WTC11 (cell line): ENCODE results near the gene GRK6. TPM values are rescaled to one million over a fixed set of nuclear protein-coding genes. Genes with fewer than 3 reads are reported as not detected.

ENCODE experiments used
- ATAC-seq: fragments of 200-7000 bp; cut with Tn5 transposase; 2 replicates; pipeline ENCODE4 v1.10.0; 2021; ENCODE audit warnings: mild to moderate bottlenecking, moderate library complexity
- CTCF ChIA-PET: fragments of 300-600 bp; sonication (Branson Sonifier 250); formaldehyde crosslinking; loops from one replicate; lab custom pipeline; 2021; ENCODE audit warnings: antibody characterized with exemption; lab: Charles Lee
- POLR2A ChIA-PET: fragments of 350-600 bp; sonication (Branson Sonifier 250); formaldehyde crosslinking; loops from one replicate; lab custom pipeline; 2021; ENCODE audit warnings: antibody characterized with exemption; lab: Charles Lee
- DNase-seq: peaks from one replicate; pipeline ENCODE4 v3.0.0; 2021; ENCODE audit warnings: low spot score
- H3K27ac Mint-ChIP-seq: 2 replicates; pipeline ENCODE4 v1.8.0; 2021; ENCODE audit warnings: mixed read lengths
- H3K27me3 Mint-ChIP-seq: 2 replicates; pipeline ENCODE4 v1.8.0; 2021; ENCODE audit warnings: low read depth, mild to moderate bottlenecking, moderate library complexity, mixed read lengths
- H3K36me3 Mint-ChIP-seq: 2 replicates; pipeline ENCODE4 v1.8.0; 2021; ENCODE audit warnings: mixed read lengths
- H3K4me1 Mint-ChIP-seq: 2 replicates; pipeline ENCODE4 v1.8.0; 2022; ENCODE audit warnings: mixed read lengths
- H3K4me3 Mint-ChIP-seq: 2 replicates; pipeline ENCODE4 v1.8.0; 2021; ENCODE audit warnings: mild to moderate bottlenecking, moderate library complexity, mixed read lengths
- H3K9me3 Mint-ChIP-seq: 2 replicates; pipeline ENCODE4 v1.8.0; 2021; ENCODE audit warnings: mixed read lengths
- CTCF ChIP-seq: fragments of 200-600 bp; IDR thresholded peaks from 2 replicates; pipeline ENCODE4 v1.8.0; 2022; ENCODE audit warnings: antibody characterized with exemption
- FOXJ3 ChIP-seq: sonication (generic); formaldehyde crosslinking; IDR thresholded peaks from 2 replicates; pipeline ENCODE4 v1.9.0; 2021; ENCODE audit warnings: missing genetic modification reagents, mild to moderate bottlenecking, borderline replicate concordance
- GABPB1 ChIP-seq: sonication (generic); formaldehyde crosslinking; IDR thresholded peaks from 2 replicates; pipeline ENCODE4 v1.8.1; 2023; ENCODE audit warnings: mild to moderate bottlenecking, missing genetic modification reagents
- GTF2I ChIP-seq: fragments of 250-450 bp; sonication (Bioruptor Pico); conservative IDR thresholded peaks from 2 replicates; pipeline ENCODE4 v1.4.0; 2021; ENCODE audit warnings: mild to moderate bottlenecking
- IRF1 ChIP-seq: sonication (generic); formaldehyde crosslinking; IDR thresholded peaks from 2 replicates; pipeline ENCODE4 v1.8.0; 2023; ENCODE audit warnings: missing genetic modification reagents
- NFE2L1 ChIP-seq: sonication (generic); formaldehyde crosslinking; IDR thresholded peaks from 2 replicates; pipeline ENCODE4 v1.8.1; 2023; ENCODE audit warnings: missing genetic modification reagents
- NR2C2 ChIP-seq: sonication (generic); formaldehyde crosslinking; IDR thresholded peaks from 2 replicates; pipeline ENCODE4 v1.8.0; 2022; ENCODE audit warnings: mild to moderate bottlenecking, missing genetic modification reagents
- PRDM15 ChIP-seq: sonication (generic); formaldehyde crosslinking; IDR thresholded peaks from 2 replicates; pipeline ENCODE4 v1.8.0; 2022; ENCODE audit warnings: missing genetic modification reagents
- RORB ChIP-seq: fragments of 250-450 bp; sonication (Bioruptor Pico); IDR thresholded peaks from 2 replicates; pipeline ENCODE4 v1.9.0; 2021; ENCODE audit warnings: mild to moderate bottlenecking
- ZNF219 ChIP-seq: sonication (generic); formaldehyde crosslinking; IDR thresholded peaks from 2 replicates; pipeline ENCODE4 v1.8.0; 2023; ENCODE audit warnings: missing genetic modification reagents, mild to moderate bottlenecking, borderline replicate concordance
- ZNF232 ChIP-seq: sonication (generic); formaldehyde crosslinking; IDR thresholded peaks from 2 replicates; pipeline ENCODE4 v1.8.0; 2022; ENCODE audit warnings: mild to moderate bottlenecking, missing genetic modification reagents
- ZNF263 ChIP-seq: sonication (generic); formaldehyde crosslinking; IDR thresholded peaks from 2 replicates; pipeline ENCODE4 v1.8.1; 2022; ENCODE audit warnings: low read depth, mild to moderate bottlenecking, moderate library complexity, missing genetic modification reagents
- total RNA-seq: library from RNA; stranded (reverse); gene quantifications from 3 replicates; pipeline ENCODE4 v1.2.3, GENCODE V29; 2021
- TF ChIP-seq, protein P1 (sequence below): fragments of 250-450 bp; sonication (Bioruptor Pico); IDR thresholded peaks from 2 replicates; pipeline ENCODE4 v1.9.0; 2021; ENCODE audit warnings: moderate library complexity, mild to moderate bottlenecking, inconsistent platforms, borderline replicate concordance
- TF ChIP-seq, protein P2 (sequence below): sonication (generic); formaldehyde crosslinking; IDR thresholded peaks from 2 replicates; pipeline ENCODE4 v1.8.1; 2022; ENCODE audit warnings: missing genetic modification reagents, borderline replicate concordance
- TF ChIP-seq, protein P3 (sequence below): fragments of 250-450 bp; sonication (Bioruptor Pico); IDR thresholded peaks from 2 replicates; pipeline ENCODE4 v1.9.0; 2021; ENCODE audit warnings: mild to moderate bottlenecking

Gene GRK6
- total RNA-seq, 1 experiment from 2014 or later = 69.2 TPM

- DNase-seq = no peak
- POLR2A ChIA-PET = interaction anchor here (0.9 to 4.9 kb wide), 4 partner anchors 9 to 53 kb away, joined by 4 to 19 read pairs (median 5); partner anchors contain the start of gene GRK6
- H3K36me3 Mint-ChIP-seq = peaks cover 13% of the 10 kb centered on the region
- peaks cover 39% of the 10 kb centered on the region for H3K4me1 Mint-ChIP-seq
- ATAC-seq = no peak
- CTCF ChIA-PET = interaction anchor here (0.7 to 15.8 kb wide), 10 partner anchors 12 to 331 kb away, joined by 3 to 171 read pairs (median 31); partner anchors contain the start of genes GRK6 and MXD3
- TF ChIP-seq FOXJ3 (CRISPR knock-in tag) (no peak), RORB (CRISPR knock-in tag) (no peak), IRF1 (CRISPR knock-in tag) (no peak), GABPB1 (CRISPR knock-in tag) (no peak)
- TF ChIP-seq, protein P1, sequence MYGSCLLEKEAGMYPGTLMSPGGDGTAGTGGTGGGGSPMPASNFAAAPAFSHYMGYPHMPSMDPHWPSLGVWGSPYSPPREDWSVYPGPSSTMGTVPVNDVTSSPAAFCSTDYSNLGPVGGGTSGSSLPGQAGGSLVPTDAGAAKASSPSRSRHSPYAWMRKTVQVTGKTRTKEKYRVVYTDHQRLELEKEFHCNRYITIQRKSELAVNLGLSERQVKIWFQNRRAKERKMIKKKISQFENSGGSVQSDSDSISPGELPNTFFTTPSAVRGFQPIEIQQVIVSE (CRISPR knock-in tag) = no peak
- TF ChIP-seq, all 79 proteins: peak for 0
- no peak overlapping the region for H3K4me3 Mint-ChIP-seq
- peaks cover 4% of the 10 kb centered on the region for H3K9me3 Mint-ChIP-seq
- H3K27me3 Mint-ChIP-seq = peaks cover 22% of the 10 kb centered on the region
- H3K27ac Mint-ChIP-seq = no peak overlapping the region
Measured at GRCh38 chr5:177443144-177443983, 16.9 kb downstream of the GRK6 start.

DNA sequence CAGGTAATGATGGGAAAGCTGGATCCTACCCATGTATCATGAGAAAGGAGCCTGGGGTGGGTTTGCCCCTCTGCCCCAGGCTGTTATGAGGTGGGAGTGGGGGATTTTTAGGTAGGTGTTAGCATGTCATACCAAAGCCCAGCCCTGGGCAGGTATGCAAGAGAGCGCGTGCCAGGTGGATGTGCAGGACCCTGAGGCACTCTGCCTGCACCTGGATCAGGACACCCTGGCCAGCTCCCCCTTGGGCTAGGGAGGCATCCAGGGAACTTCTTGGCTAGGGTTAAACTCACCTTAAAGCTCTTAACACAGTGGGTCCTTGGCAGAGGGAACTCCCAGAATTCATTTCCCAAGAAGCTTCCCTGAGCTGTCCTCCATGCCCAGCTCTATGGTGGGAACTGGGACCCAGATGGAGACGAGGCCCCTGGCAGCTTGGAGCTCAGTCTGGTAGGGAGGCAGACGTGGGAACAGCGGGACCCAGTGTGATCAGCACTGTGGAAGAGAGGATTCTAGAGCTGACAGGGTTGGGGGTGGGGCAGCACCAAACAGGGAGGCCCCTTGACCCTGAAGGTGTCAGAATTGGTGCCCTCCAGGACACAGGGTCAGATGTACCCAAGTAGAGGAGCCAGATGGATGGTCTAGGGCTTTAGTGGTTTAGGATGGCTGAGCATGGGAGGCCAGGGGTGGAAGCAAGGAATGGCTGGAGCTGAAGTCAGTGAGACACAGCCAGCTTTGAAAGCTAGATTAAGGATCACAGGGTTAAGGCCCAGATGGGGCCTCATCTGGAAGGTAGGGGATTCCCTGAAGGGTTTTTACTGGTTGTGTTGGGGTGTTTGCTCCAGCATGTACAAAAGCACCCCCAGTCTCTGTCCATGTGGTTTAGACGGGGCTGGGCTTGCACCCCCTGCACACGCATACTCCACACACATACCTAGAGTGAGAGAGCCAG lies 17.9 kb downstream of the GRK6 start:
- CTCF ChIA-PET = interaction anchor here (0.6 to 15.8 kb wide), 13 partner anchors 7 to 332 kb away, joined by 3 to 171 read pairs (median 4); partner anchors contain the start of gene MXD3
- Mint-ChIP-seq H3K36me3 (peaks cover 7% of the 10 kb centered on the region), H3K9me3 (peaks cover 4% of the 10 kb centered on the region), H3K4me1 (peaks cover 47% of the 10 kb centered on the region), H3K27me3 (peaks cover 30% of the 10 kb centered on the region), H3K27ac (no peak overlapping the region), H3K4me3 (peak overlapping the region; percentile 10; the same call in 1 of the 2 replicates)
- POLR2A ChIA-PET = interaction anchor here (0.9 to 4.9 kb wide), 6 partner anchors 8 to 74 kb away, joined by 4 to 19 read pairs (median 5); partner anchors contain the start of gene GRK6
- DNase-seq = no peak
- ATAC-seq = no peak
- TF ChIP-seq, protein P2, sequence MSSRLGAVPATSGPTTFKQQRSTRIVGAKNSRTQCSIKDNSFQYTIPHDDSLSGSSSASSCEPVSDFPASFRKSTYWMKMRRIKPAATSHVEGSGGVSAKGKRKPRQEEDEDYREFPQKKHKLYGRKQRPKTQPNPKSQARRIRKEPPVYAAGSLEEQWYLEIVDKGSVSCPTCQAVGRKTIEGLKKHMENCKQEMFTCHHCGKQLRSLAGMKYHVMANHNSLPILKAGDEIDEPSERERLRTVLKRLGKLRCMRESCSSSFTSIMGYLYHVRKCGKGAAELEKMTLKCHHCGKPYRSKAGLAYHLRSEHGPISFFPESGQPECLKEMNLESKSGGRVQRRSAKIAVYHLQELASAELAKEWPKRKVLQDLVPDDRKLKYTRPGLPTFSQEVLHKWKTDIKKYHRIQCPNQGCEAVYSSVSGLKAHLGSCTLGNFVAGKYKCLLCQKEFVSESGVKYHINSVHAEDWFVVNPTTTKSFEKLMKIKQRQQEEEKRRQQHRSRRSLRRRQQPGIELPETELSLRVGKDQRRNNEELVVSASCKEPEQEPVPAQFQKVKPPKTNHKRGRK (CRISPR knock-in tag) = 0 out of 2 replicates have a peak, but pooled peaks have one; percentile 8
- no peak for TF ChIP-seq ZNF219 (CRISPR knock-in tag)
- TF ChIP-seq, protein P3, sequence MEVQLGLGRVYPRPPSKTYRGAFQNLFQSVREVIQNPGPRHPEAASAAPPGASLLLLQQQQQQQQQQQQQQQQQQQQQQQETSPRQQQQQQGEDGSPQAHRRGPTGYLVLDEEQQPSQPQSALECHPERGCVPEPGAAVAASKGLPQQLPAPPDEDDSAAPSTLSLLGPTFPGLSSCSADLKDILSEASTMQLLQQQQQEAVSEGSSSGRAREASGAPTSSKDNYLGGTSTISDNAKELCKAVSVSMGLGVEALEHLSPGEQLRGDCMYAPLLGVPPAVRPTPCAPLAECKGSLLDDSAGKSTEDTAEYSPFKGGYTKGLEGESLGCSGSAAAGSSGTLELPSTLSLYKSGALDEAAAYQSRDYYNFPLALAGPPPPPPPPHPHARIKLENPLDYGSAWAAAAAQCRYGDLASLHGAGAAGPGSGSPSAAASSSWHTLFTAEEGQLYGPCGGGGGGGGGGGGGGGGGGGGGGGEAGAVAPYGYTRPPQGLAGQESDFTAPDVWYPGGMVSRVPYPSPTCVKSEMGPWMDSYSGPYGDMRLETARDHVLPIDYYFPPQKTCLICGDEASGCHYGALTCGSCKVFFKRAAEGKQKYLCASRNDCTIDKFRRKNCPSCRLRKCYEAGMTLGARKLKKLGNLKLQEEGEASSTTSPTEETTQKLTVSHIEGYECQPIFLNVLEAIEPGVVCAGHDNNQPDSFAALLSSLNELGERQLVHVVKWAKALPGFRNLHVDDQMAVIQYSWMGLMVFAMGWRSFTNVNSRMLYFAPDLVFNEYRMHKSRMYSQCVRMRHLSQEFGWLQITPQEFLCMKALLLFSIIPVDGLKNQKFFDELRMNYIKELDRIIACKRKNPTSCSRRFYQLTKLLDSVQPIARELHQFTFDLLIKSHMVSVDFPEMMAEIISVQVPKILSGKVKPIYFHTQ (CRISPR knock-in tag) = no peak
- TF ChIP-seq NFE2L1 (CRISPR knock-in tag) = no peak
- no peak for TF ChIP-seq PRDM15 (CRISPR knock-in tag)
- TF ChIP-seq CTCF = no peak
- TF ChIP-seq ZNF263 (CRISPR knock-in tag) = no peak
- no peak for TF ChIP-seq IRF1 (CRISPR knock-in tag)
- 0 out of 2 replicates have a peak, but pooled peaks have one; percentile 48 for TF ChIP-seq ZNF232 (CRISPR knock-in tag)
- TF ChIP-seq GTF2I (CRISPR knock-in tag) = no peak
- no peak for TF ChIP-seq NR2C2 (CRISPR knock-in tag)
